HEK293 (cell line): ENCODE results near the gene PLEKHB2.
A peak's percentile ranks its signal among the peaks of the same experiment; 100 is the strongest.

ENCODE experiments used
- BCL6B ChIP-seq: fragments of 450-650 bp; formaldehyde crosslinking; IDR thresholded peaks from 2 replicates; pipeline ENCODE4 v1.5.1; 2017; ENCODE audit warnings: missing biosample characterization, missing genetic modification characterization
- GLIS2 ChIP-seq: fragments of 450-650 bp; formaldehyde crosslinking; IDR thresholded peaks from 2 replicates; pipeline ENCODE4 v1.5.1; 2016; ENCODE audit warnings: missing biosample characterization, missing genetic modification characterization
- OVOL3 ChIP-seq: fragments of 450-650 bp; formaldehyde crosslinking; IDR thresholded peaks from 2 replicates; pipeline ENCODE4 v1.5.1; 2016; ENCODE audit warnings: missing biosample characterization, missing genetic modification characterization
- PRDM2 ChIP-seq: fragments of 450-650 bp; formaldehyde crosslinking; IDR thresholded peaks from 2 replicates; pipeline ENCODE4 v1.5.1; 2016; ENCODE audit warnings: missing biosample characterization, missing genetic modification characterization, borderline replicate concordance
- PRDM4 ChIP-seq: fragments of 450-650 bp; formaldehyde crosslinking; IDR thresholded peaks from 2 replicates; pipeline ENCODE4 v1.5.1; 2017; ENCODE audit warnings: missing biosample characterization, missing genetic modification characterization
- SCRT1 ChIP-seq: fragments of 450-650 bp; formaldehyde crosslinking; IDR thresholded peaks from 2 replicates; pipeline ENCODE4 v1.5.1; 2016; ENCODE audit warnings: missing biosample characterization, missing genetic modification characterization, borderline replicate concordance
- SCRT2 ChIP-seq: fragments of 450-650 bp; formaldehyde crosslinking; IDR thresholded peaks from 2 replicates; pipeline ENCODE4 v1.5.1; 2016; ENCODE audit warnings: missing biosample characterization, missing genetic modification characterization
- ZBTB11 ChIP-seq: fragments of 450-650 bp; formaldehyde crosslinking; conservative IDR thresholded peaks from 2 replicates; pipeline ENCODE4 v1.5.1; 2016; ENCODE audit warnings: low read depth, missing biosample characterization, missing genetic modification characterization
- ZBTB6 ChIP-seq: fragments of 450-650 bp; formaldehyde crosslinking; IDR thresholded peaks from 2 replicates; pipeline ENCODE4 v1.5.1; 2017; ENCODE audit warnings: missing biosample characterization, missing genetic modification characterization
- ZNF155 ChIP-seq: fragments of 450-650 bp; formaldehyde crosslinking; IDR thresholded peaks from 2 replicates; pipeline ENCODE4 v1.5.1; 2016; ENCODE audit warnings: missing biosample characterization, missing genetic modification characterization
- ZNF184 ChIP-seq: fragments of 450-650 bp; IDR thresholded peaks from 2 replicates; pipeline ENCODE4 v1.5.1; 2018; ENCODE audit warnings: missing biosample characterization, mild to moderate bottlenecking, missing genetic modification characterization
- ZNF221 ChIP-seq: fragments of 450-650 bp; formaldehyde crosslinking; IDR thresholded peaks from 2 replicates; pipeline ENCODE4 v1.5.1; 2017; ENCODE audit warnings: missing biosample characterization, missing genetic modification characterization, borderline replicate concordance
- ZNF416 ChIP-seq: fragments of 450-650 bp; formaldehyde crosslinking; IDR thresholded peaks from 2 replicates; pipeline ENCODE4 v1.5.1; 2016; ENCODE audit warnings: missing biosample characterization, missing genetic modification characterization
- ZNF433 ChIP-seq: fragments of 450-650 bp; formaldehyde crosslinking; IDR thresholded peaks from 2 replicates; pipeline ENCODE4 v1.5.1; 2016; ENCODE audit warnings: missing biosample characterization, missing genetic modification characterization, low read depth
- ZNF488 ChIP-seq: fragments of 450-650 bp; formaldehyde crosslinking; IDR thresholded peaks from 2 replicates; pipeline ENCODE4 v1.5.1; 2016; ENCODE audit warnings: missing biosample characterization, missing genetic modification characterization
- ZNF529 ChIP-seq: fragments of 450-650 bp; formaldehyde crosslinking; IDR thresholded peaks from 2 replicates; pipeline ENCODE4 v1.5.1; 2017; ENCODE audit warnings: missing genetic modification characterization, missing biosample characterization; ENCODE audit not compliant: insufficient replicate concordance
- ZNF548 ChIP-seq: fragments of 450-650 bp; formaldehyde crosslinking; IDR thresholded peaks from 2 replicates; pipeline ENCODE4 v1.5.1; 2016; ENCODE audit warnings: missing biosample characterization, missing genetic modification characterization
- ZNF707 ChIP-seq: fragments of 450-650 bp; formaldehyde crosslinking; IDR thresholded peaks from 2 replicates; pipeline ENCODE4 v1.5.1; 2016; ENCODE audit warnings: missing biosample characterization, missing genetic modification characterization
- ZSCAN16 ChIP-seq: fragments of 450-650 bp; formaldehyde crosslinking; IDR thresholded peaks from 2 replicates; pipeline ENCODE4 v1.5.1; 2016; ENCODE audit warnings: missing biosample characterization, missing genetic modification characterization
- ZSCAN4 ChIP-seq: fragments of 450-650 bp; formaldehyde crosslinking; IDR thresholded peaks from 2 replicates; pipeline ENCODE4 v1.5.1; 2017; ENCODE audit warnings: missing biosample characterization, missing genetic modification characterization
- ZSCAN5A ChIP-seq: fragments of 450-650 bp; formaldehyde crosslinking; IDR thresholded peaks from 2 replicates; pipeline ENCODE4 v1.5.1; 2016; ENCODE audit warnings: missing biosample characterization, missing genetic modification characterization

Gene PLEKHB2

GRCh38 chr2:131104487-131105155 is 515 bp upstream of the PLEKHB2 start (continued):
- TF ChIP-seq ZNF221 (no peak), ZBTB6 (0 out of 2 replicates have a peak, but pooled peaks have one; percentile 31), ZNF488 (tag by site-specific recombination) (no peak), ZSCAN4 (tag by site-specific recombination) (no peak), ZNF155 (tag by site-specific recombination) (no peak), BCL6B (tag by site-specific recombination) (no peak), ZNF529 (tag by site-specific recombination) (no peak), PRDM2 (tag by site-specific recombination) (no peak), ZNF707 (tag by site-specific recombination) (no peak), GLIS2 (tag by site-specific recombination) (no peak), ZSCAN5A (no peak), ZNF416 (no peak), SCRT1 (tag by site-specific recombination) (no peak), ZBTB11 (peak; percentile 91), SCRT2 (tag by site-specific recombination) (no peak), ZNF184 (tag by site-specific recombination) (no peak), PRDM4 (no peak), OVOL3 (tag by site-specific recombination) (no peak), ZSCAN16 (tag by site-specific recombination) (no peak), ZNF548 (no peak), ZNF433 (tag by site-specific recombination) (no peak)
